K562 (cell line): ENCODE data around the gene EVI5L. TPM values are rescaled to one million over a fixed set of nuclear protein-coding genes. Genes with fewer than 3 reads are reported as not detected.

Experiments
- CEBPB ChIP-seq: fragments of 450-650 bp; IDR thresholded peaks from 2 replicates; pipeline ENCODE4 v1.6.1; 2016; ENCODE audit warnings: missing genetic modification characterization, missing compliant biosample characterization
- MAZ ChIP-seq, 2 experiments: fragments of 450-650 bp in 1 of 2; sonication (generic) in 1 of 2; formaldehyde crosslinking; IDR thresholded peaks in 1 of 2; conservative IDR thresholded peaks in 1 of 2; 2 replicates each; pipeline versions ENCODE4 v1.4.0 to v1.5.0; 2020; ENCODE audit warnings: mild to moderate bottlenecking in 1 of 2, missing genetic modification reagents in 1 of 2
- NCOA6 ChIP-seq: fragments of 450-650 bp; IDR thresholded peaks from 2 replicates; pipeline ENCODE4 v1.6.1; 2017; ENCODE audit warnings: mild to moderate bottlenecking
- RAD21 ChIP-seq, 2 experiments: fragments of 250-450 bp in 1 of 2; fragments of 450-650 bp in 1 of 2; sonication (Bioruptor Pico) in 1 of 2; formaldehyde crosslinking in 1 of 2; IDR thresholded peaks in 1 of 2; conservative IDR thresholded peaks in 1 of 2; 2 replicates each; pipeline versions ENCODE4 v1.4.0 to v1.8.0; 2020 to 2022; ENCODE audit warnings: mild to moderate bottlenecking in 2 of 2, moderate library complexity in 1 of 2
- ZNF384 ChIP-seq: IDR thresholded peaks from 2 replicates; pipeline ENCODE4 v1.6.1; 2012; ENCODE audit warnings: low read depth, low read length, improper control_type of control experiment
- polyA plus RNA-seq, 8 experiments: library from polyadenylated mRNA; depleted of rRNA in 4 of 8; stranded (reverse) in 5 of 8; unstranded in 3 of 8; fragments of >200 nt; fragmentation: Nextera tagmentation in 2 of 8; fragmentation: Illumina TruSeq in 1 of 8; extraction: Ambion mirVana in 2 of 8; extraction: Trizol in 1 of 8; gene quantifications; 2 replicates each; pipeline versions ENCODE4 v1.2.1 to v1.2.3, GENCODE V29; 2011 to 2014; ENCODE audit warnings: inconsistent platforms in 1 of 8, missing spikeins in 1 of 8
- total RNA-seq, 7 experiments: library from RNA; depleted of rRNA in 6 of 7; stranded (reverse); fragments of >200 nt in 6 of 7; fragmentation: Illumina TruSeq in 2 of 7; extraction: Trizol in 2 of 7; gene quantifications; 2 replicates each; pipeline versions ENCODE4 v1.2.1 to v1.2.3, GENCODE V29; 2011 to 2021; ENCODE audit warnings: low replicate concordance in 1 of 7
- TF ChIP-seq, protein P1 (sequence below): fragments of 200-600 bp; sonication (generic); IDR thresholded peaks from one replicate; pipeline ENCODE4 v1.6.1; 2012; ENCODE audit warnings: mild to moderate bottlenecking, low read depth, low read length, inconsistent platforms
- TF ChIP-seq, protein P2 (sequence below): fragments of 450-650 bp; formaldehyde crosslinking; IDR thresholded peaks from 2 replicates; pipeline ENCODE4 v1.4.0; 2020; ENCODE audit warnings: mild to moderate bottlenecking, moderate library complexity
- TF ChIP-seq, protein P3 (sequence below): IDR thresholded peaks from 2 replicates; pipeline ENCODE4 v1.6.1; 2012; ENCODE audit warnings: low read depth, low read length, improper control_type of control experiment, borderline replicate concordance

Gene EVI5L
- total and polyA plus RNA-seq, 9 of the 15 experiments (the other 6 are each of a cell fraction or from before 2014, with no cell fraction given) = 0.69 to 1.8 (median 1.2) TPM; not detected in 2

DNA sequence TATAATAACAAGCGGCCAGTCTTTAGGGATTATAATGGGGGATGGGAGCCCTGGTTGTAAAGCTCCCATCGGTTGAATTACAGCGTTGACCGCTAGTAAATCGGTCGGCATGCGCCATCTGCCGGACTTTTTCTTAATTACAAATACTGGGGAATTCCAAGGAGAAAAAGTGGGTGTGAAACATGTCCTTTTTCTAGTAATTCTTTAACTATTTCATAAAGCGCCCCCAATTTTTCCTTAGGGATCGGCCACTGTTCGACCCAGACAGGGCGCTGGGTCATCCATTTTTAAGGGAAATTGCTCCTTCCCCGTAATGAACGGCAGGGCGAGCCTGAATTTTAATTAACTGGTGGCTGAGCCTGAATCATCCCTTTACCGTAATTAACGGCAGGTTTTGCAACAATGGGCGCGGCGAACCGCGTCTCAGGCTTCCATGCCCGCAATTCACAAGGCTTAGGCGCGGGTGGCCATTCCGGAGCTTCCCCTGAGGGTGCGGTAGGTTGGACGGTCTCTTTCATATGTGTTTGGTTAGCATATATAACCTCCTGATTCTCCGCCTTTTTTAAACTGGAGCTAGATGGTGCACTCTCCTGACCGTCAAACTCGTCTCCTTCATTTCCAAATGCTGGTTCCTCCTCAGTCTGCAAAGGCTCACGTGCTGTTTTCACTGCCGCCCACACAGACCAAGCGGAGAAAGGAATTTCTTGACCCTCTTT lies 30.2 kb upstream of the EVI5L start (continued):
- TF ChIP-seq, protein P1, sequence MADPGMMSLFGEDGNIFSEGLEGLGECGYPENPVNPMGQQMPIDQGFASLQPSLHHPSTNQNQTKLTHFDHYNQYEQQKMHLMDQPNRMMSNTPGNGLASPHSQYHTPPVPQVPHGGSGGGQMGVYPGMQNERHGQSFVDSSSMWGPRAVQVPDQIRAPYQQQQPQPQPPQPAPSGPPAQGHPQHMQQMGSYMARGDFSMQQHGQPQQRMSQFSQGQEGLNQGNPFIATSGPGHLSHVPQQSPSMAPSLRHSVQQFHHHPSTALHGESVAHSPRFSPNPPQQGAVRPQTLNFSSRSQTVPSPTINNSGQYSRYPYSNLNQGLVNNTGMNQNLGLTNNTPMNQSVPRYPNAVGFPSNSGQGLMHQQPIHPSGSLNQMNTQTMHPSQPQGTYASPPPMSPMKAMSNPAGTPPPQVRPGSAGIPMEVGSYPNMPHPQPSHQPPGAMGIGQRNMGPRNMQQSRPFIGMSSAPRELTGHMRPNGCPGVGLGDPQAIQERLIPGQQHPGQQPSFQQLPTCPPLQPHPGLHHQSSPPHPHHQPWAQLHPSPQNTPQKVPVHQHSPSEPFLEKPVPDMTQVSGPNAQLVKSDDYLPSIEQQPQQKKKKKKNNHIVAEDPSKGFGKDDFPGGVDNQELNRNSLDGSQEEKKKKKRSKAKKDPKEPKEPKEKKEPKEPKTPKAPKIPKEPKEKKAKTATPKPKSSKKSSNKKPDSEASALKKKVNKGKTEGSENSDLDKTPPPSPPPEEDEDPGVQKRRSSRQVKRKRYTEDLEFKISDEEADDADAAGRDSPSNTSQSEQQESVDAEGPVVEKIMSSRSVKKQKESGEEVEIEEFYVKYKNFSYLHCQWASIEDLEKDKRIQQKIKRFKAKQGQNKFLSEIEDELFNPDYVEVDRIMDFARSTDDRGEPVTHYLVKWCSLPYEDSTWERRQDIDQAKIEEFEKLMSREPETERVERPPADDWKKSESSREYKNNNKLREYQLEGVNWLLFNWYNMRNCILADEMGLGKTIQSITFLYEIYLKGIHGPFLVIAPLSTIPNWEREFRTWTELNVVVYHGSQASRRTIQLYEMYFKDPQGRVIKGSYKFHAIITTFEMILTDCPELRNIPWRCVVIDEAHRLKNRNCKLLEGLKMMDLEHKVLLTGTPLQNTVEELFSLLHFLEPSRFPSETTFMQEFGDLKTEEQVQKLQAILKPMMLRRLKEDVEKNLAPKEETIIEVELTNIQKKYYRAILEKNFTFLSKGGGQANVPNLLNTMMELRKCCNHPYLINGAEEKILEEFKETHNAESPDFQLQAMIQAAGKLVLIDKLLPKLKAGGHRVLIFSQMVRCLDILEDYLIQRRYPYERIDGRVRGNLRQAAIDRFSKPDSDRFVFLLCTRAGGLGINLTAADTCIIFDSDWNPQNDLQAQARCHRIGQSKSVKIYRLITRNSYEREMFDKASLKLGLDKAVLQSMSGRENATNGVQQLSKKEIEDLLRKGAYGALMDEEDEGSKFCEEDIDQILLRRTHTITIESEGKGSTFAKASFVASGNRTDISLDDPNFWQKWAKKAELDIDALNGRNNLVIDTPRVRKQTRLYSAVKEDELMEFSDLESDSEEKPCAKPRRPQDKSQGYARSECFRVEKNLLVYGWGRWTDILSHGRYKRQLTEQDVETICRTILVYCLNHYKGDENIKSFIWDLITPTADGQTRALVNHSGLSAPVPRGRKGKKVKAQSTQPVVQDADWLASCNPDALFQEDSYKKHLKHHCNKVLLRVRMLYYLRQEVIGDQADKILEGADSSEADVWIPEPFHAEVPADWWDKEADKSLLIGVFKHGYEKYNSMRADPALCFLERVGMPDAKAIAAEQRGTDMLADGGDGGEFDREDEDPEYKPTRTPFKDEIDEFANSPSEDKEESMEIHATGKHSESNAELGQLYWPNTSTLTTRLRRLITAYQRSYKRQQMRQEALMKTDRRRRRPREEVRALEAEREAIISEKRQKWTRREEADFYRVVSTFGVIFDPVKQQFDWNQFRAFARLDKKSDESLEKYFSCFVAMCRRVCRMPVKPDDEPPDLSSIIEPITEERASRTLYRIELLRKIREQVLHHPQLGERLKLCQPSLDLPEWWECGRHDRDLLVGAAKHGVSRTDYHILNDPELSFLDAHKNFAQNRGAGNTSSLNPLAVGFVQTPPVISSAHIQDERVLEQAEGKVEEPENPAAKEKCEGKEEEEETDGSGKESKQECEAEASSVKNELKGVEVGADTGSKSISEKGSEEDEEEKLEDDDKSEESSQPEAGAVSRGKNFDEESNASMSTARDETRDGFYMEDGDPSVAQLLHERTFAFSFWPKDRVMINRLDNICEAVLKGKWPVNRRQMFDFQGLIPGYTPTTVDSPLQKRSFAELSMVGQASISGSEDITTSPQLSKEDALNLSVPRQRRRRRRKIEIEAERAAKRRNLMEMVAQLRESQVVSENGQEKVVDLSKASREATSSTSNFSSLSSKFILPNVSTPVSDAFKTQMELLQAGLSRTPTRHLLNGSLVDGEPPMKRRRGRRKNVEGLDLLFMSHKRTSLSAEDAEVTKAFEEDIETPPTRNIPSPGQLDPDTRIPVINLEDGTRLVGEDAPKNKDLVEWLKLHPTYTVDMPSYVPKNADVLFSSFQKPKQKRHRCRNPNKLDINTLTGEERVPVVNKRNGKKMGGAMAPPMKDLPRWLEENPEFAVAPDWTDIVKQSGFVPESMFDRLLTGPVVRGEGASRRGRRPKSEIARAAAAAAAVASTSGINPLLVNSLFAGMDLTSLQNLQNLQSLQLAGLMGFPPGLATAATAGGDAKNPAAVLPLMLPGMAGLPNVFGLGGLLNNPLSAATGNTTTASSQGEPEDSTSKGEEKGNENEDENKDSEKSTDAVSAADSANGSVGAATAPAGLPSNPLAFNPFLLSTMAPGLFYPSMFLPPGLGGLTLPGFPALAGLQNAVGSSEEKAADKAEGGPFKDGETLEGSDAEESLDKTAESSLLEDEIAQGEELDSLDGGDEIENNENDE = peak; percentile 86
- TF ChIP-seq CEBPB (tag) (peak; percentile 59), ZNF384 (peak; percentile 36; the same call in 1 of the 2 replicates), RAD21 (CRISPR knock-in tag; conservative IDR thresholded peaks at IDR 0.05 in 1 of 2, IDR thresholded peaks at IDR 0.05 in 1 of 2) (peak; percentile 50 to 84), MAZ (CRISPR knock-in tag; conservative IDR thresholded peaks at IDR 0.05 in 1 of 2, IDR thresholded peaks at IDR 0.05 in 1 of 2) (no peak; a peak in 1 of 4 replicates), NCOA6 (no peak)
- TF ChIP-seq, protein P2, sequence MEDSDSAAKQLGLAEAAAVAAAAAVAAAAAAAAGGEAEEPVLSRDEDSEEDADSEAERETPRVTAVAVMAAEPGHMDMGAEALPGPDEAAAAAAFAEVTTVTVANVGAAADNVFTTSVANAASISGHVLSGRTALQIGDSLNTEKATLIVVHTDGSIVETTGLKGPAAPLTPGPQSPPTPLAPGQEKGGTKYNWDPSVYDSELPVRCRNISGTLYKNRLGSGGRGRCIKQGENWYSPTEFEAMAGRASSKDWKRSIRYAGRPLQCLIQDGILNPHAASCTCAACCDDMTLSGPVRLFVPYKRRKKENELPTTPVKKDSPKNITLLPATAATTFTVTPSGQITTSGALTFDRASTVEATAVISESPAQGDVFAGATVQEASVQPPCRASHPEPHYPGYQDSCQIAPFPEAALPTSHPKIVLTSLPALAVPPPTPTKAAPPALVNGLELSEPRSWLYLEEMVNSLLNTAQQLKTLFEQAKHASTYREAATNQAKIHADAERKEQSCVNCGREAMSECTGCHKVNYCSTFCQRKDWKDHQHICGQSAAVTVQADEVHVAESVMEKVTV (CRISPR knock-in tag) = peak; percentile 48
- TF ChIP-seq, protein P3, sequence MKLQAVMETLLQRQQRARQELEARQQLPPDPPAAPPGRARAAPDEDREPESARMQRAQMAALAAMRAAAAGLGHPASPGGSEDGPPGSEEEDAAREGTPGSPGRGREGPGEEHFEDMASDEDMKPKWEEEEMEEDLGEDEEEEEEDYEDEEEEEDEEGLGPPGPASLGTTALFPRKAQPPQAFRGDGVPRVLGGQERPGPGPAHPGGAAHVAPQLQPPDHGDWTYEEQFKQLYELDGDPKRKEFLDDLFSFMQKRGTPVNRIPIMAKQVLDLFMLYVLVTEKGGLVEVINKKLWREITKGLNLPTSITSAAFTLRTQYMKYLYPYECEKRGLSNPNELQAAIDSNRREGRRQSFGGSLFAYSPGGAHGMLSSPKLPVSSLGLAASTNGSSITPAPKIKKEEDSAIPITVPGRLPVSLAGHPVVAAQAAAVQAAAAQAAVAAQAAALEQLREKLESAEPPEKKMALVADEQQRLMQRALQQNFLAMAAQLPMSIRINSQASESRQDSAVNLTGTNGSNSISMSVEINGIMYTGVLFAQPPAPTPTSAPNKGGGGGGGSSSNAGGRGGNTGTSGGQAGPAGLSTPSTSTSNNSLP = 0 out of 2 replicates have a peak, but pooled peaks have one; percentile 22
